Left ventricle myocardium inferior (tissue), 1 donor: ENCODE data around the gene GPR101. TPM values are rescaled to one million over a fixed set of nuclear protein-coding genes. Genes with fewer than 3 reads are reported as not detected.
"Not testable (repeated sequence)": the region's sequence is repeated elsewhere in the genome, so short reads cannot be mapped to it uniquely, and the experiment has no call there.

ENCODE experiments used
- DNase-seq: peaks from one replicate; pipeline ENCODE4 v3.0.0-alpha.2; 2020
- H3K27ac ChIP-seq: fragments of 200-600 bp; replicated peaks from 2 replicates; pipeline ENCODE4 v1.8.0; 2021
- H3K27me3 ChIP-seq: fragments of 200-600 bp; 2 replicates; pipeline ENCODE4 v1.8.0; 2021; ENCODE audit warnings: low read depth
- H3K36me3 ChIP-seq: fragments of 200-600 bp; 2 replicates; pipeline ENCODE4 v1.8.0; 2021
- H3K4me1 ChIP-seq: fragments of 200-600 bp; 2 replicates; pipeline ENCODE4 v1.8.0; 2021
- H3K4me3 ChIP-seq: fragments of 200-600 bp; 2 replicates; pipeline ENCODE4 v1.8.0; 2021; ENCODE audit warnings: mild to moderate bottlenecking, moderate library complexity
- H3K9me3 ChIP-seq: fragments of 200-600 bp; replicated peaks from 2 replicates; pipeline ENCODE4 v1.8.0; 2021
- intact Hi-C: fragments of 100-400 bp; cut with micrococcal nuclease; formaldehyde crosslinking; loops from one replicate; pipeline ENCODE4 v1.11.0; 2022
- total RNA-seq: library from RNA; stranded (reverse); fragmentation: NEBNext Ultra II Directional; extraction: Animal tissue kit (Norgen Biotek cat#: 25700); gene quantifications from one replicate; pipeline ENCODE4 v1.2.1, GENCODE V29; 2021
- TF ChIP-seq, protein P1 (sequence below): fragments of 200-600 bp; IDR thresholded peaks from 2 replicates; pipeline ENCODE4 v1.8.0; 2021; ENCODE audit warnings: antibody characterized with exemption, mild to moderate bottlenecking, borderline replicate concordance
- donor health status: DM: no; HTN: yes; CAD: no; lungs with severe emphysema.

Gene GPR101
- total RNA-seq, 1 donor from 2014 or later: not detected

GRCh38 chrX:137032341-137032694, 1.5 kb downstream of the GPR101 start:
- TF ChIP-seq, protein P1, sequence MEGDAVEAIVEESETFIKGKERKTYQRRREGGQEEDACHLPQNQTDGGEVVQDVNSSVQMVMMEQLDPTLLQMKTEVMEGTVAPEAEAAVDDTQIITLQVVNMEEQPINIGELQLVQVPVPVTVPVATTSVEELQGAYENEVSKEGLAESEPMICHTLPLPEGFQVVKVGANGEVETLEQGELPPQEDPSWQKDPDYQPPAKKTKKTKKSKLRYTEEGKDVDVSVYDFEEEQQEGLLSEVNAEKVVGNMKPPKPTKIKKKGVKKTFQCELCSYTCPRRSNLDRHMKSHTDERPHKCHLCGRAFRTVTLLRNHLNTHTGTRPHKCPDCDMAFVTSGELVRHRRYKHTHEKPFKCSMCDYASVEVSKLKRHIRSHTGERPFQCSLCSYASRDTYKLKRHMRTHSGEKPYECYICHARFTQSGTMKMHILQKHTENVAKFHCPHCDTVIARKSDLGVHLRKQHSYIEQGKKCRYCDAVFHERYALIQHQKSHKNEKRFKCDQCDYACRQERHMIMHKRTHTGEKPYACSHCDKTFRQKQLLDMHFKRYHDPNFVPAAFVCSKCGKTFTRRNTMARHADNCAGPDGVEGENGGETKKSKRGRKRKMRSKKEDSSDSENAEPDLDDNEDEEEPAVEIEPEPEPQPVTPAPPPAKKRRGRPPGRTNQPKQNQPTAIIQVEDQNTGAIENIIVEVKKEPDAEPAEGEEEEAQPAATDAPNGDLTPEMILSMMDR: no peak
- peaks cover 64% of the 10 kb centered on the region for H3K27me3 ChIP-seq
- no peak for DNase-seq

DNA sequence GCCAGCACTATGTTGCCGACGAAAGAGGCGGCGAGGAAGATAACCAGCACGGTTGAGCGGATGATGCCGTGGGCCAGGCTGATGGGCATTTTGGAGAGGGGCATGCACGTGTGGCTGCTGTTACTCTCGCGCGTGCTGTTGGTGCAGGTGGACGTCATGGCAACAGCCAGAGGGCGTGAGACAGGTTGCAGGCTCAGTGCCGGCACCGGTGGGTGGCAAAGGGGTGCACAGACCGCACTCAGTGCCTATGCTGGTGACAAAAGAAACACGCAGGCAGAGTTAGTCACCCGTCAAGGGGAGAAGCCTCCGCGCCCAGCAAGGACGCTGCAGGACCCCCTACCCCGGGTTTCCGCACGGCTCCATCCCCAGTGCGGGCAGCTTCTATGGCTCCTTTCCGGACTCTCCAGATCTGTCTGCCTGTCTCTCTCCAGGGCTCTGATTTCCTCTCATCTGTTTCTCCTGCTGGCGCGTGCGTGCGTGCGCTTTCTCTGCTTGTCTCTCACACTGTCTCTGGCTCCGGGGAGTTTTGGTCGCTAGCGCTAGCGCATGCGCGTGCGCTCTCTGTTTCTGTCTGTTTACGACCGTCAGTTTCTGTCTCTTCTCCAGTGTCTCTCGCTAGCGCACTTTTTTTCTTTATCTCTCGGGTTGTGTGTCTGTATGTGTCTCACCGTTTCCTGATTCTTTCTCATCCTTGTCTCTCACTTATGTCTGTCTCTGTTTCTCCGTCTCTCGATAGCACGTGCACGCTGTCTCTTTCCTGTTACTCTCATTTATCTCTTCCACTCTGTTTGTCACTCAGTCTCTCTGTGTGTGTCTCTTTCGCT, 2.1 kb downstream of the GPR101 start:
- intact Hi-C loops: no loop called here
- Histone ChIP-seq H3K9me3 (no peaks in the 10 kb centered on the region), H3K4me1 (peaks cover 6% of the 10 kb centered on the region), H3K27ac (no peak overlapping the region), H3K27me3 (peaks cover 64% of the 10 kb centered on the region), H3K4me3 (peak overlapping the region; percentile 57), H3K36me3 (no peaks in the 10 kb centered on the region)
- TF ChIP-seq, protein P1: no peak
- DNase-seq: no peak

More at GRCh38 chrX:137032341-137032694, 1.5 kb downstream of the GPR101 start:
- H3K4me3 ChIP-seq: peak overlapping the region; percentile 57
- no peaks in the 10 kb centered on the region for H3K9me3 ChIP-seq
- H3K4me1 ChIP-seq: peaks cover 6% of the 10 kb centered on the region
- intact Hi-C loops: no loop called here
- no peaks in the 10 kb centered on the region for H3K36me3 ChIP-seq
- no peak overlapping the region for H3K27ac ChIP-seq

DNA sequence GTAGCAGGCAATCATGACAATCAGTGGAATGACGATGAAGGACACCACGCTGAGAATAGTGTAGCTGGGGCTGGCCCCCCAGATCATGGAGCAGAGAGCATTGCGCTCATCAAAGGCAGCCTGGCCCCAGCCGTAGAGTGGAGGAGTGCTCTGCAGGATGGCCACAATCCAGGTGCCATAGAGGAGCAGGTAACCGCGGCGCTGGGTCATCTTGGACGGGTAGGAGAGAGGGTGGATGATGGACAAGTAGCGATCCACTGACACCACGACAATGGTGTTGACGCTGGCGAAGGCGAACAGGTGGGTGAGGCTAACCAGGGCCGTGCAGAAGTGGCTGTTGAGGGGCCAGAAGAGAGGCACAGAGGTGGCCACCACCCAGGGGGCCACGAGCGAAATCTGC, 2.8 kb downstream of the GPR101 start:
- DNase-seq: no peak
- Histone ChIP-seq H3K9me3 (no peaks in the 10 kb centered on the region), H3K4me1 (peaks cover 6% of the 10 kb centered on the region), H3K27me3 (peaks cover 63% of the 10 kb centered on the region), H3K36me3 (no peaks in the 10 kb centered on the region), H3K27ac (no peak overlapping the region), H3K4me3 (peak overlapping the region; percentile 57)
- TF ChIP-seq, protein P1: no peak
- intact Hi-C loops: no loop called here

DNA sequence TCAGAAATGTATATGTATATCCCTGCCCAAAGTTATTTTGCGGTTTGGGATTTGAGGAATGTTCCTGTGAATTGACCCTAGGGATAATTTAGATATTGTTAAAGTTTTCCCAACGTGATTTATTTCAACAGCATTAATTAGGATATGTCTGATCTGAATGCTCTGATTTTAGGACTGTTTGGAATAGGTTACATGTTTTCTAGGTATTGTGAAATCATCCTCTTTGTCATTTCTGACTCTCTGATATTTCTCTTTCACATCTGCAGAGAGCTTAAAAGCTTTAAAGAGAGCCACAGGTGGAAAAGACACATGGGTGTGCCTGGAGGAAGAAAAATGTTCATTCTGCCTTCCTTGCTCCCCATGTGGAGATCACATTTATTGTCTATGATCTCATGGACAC, 5.1 kb downstream of the GPR101 start:
- TF ChIP-seq, protein P1: no peak
- intact Hi-C loops: no loop called here
- H3K27me3 ChIP-seq: peaks cover 40% of the 10 kb centered on the region

DNA sequence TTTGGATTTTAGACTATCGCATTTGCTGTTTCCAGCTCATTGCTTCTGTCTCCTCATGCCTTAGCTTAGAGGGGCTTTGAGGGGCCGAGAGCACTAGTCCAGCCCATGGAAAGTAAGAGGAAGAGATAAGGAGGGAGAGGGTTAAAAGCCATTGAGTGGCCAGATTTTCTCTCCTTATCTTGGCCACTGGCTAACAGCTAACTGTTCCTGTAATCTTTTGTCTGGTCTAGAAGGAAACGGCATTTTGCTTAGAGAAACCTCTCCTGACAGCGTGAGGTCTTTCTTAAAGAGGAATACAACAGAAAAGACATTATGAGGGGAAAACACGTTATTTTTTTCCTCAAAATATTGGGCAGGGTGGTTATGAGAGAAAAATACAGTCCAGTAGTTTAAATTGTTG, 7.9 kb downstream of the GPR101 start:
- no peaks in the 10 kb centered on the region for H3K36me3 ChIP-seq
- no peak overlapping the region for H3K4me3 ChIP-seq
- TF ChIP-seq, protein P1: no peak
- H3K9me3 ChIP-seq: no peaks in the 10 kb centered on the region
- H3K4me1 ChIP-seq: no peaks in the 10 kb centered on the region
- no peak for DNase-seq
- peaks cover 13% of the 10 kb centered on the region for H3K27me3 ChIP-seq
- no peak overlapping the region for H3K27ac ChIP-seq
- intact Hi-C loops: no loop called here

More for the DNA sequence above, 5.1 kb downstream of the GPR101 start:
- Histone ChIP-seq H3K4me3 (no peak overlapping the region), H3K36me3 (no peaks in the 10 kb centered on the region), H3K4me1 (peaks cover 6% of the 10 kb centered on the region), H3K9me3 (no peaks in the 10 kb centered on the region), H3K27ac (no peak overlapping the region)
- no peak for DNase-seq

DNA sequence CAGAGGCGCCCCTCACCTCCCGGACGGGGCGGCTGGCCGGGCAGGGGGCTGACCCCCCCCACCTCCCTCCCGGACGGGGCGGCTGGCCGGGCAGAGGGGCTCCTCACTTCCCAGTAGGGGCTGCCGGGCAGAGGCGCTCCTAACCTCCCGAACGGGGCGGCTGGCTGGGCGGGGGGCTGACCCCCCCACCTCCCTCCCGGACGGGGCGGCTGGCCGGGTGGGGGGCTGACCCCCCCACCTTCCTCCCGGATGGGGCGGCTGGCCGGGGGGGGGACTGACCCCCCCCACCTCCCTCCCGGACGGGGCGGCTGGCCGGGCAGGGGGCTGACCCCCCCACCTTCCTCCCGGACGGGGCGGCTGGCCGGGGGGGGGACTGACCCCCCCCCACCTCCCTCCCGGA, 33.6 kb downstream of the GPR101 start:
- H3K27me3 ChIP-seq, H3K36me3 ChIP-seq, intact Hi-C loops, H3K4me1 ChIP-seq, H3K4me3 ChIP-seq, H3K27ac ChIP-seq, H3K9me3 ChIP-seq, DNase-seq: not testable (repeated sequence)
